ENCODE data around the gene SYK.

GRCh38 chr9:90860382-90860781, 58.8 kb downstream of the SYK start:
- TF ChIP-seq SP1 (IDR thresholded peaks at IDR 0.05), result no peak
- no peak for TF ChIP-seq FOXK2 (IDR thresholded peaks at IDR 0.05)
- no peak for TF ChIP-seq SUZ12 (IDR thresholded peaks at IDR 0.05)
- no peak for TF ChIP-seq ZNF384 (IDR thresholded peaks at IDR 0.05)
- no peak for TF ChIP-seq FOXA1 (IDR thresholded peaks at IDR 0.05)
- TF ChIP-seq FOXM1 (IDR thresholded peaks at IDR 0.05; ENCODE audit: borderline replicate concordance), result no peak
- no peak for TF ChIP-seq ELF4 (IDR thresholded peaks at IDR 0.05)
- TF ChIP-seq NFRKB (IDR thresholded peaks at IDR 0.05), result no peak
- TF ChIP-seq CTBP1 (IDR thresholded peaks at IDR 0.05; ENCODE audit: borderline replicate concordance), result no peak
- no peak for TF ChIP-seq LEF1 (IDR thresholded peaks at IDR 0.05; ENCODE audit: borderline replicate concordance)

Data from HEK293T (cell line).